T-helper 2 cell treated with Interferon-gamma antibody and Interleukin-4, amounts not matched to agents 100 ng/mL and 5 ng/mL, for 36 hours (primary cell): ENCODE measurements around the gene RHAG. TPM values are rescaled to one million over a fixed set of nuclear protein-coding genes. Genes with fewer than 3 reads are reported as not detected.
"Not testable (repeated sequence)": the region's sequence is repeated elsewhere in the genome, so short reads cannot be mapped to it uniquely, and the experiment has no call there.

ENCODE experiments used
- intact Hi-C: fragments of 100-400 bp; cut with micrococcal nuclease; formaldehyde crosslinking; loops from one replicate; pipeline ENCODE4 v1.15.1; 2023
- total RNA-seq: library from RNA; stranded (reverse); gene quantifications from 2 replicates; pipeline ENCODE4 v1.2.3, GENCODE V29; 2022

Gene RHAG
- total RNA-seq, 1 donor from 2014 or later, result not detected

- intact Hi-C loops, result no loop called here
Observed at GRCh38 chr6:49635978-49636712, 494 bp downstream of the RHAG start.

- intact Hi-C loops, result no loop called here
Observed at GRCh38 chr6:49635480-49635879, 1.2 kb downstream of the RHAG start.

- intact Hi-C loops, result no loop called here
Observed at GRCh38 chr6:49634836-49635218, 1.8 kb downstream of the RHAG start.

GRCh38 chr6:49634092-49634835 lies 2.4 kb downstream of the RHAG start:
- intact Hi-C loops, result no loop called here

- intact Hi-C loops, result no loop called here
Observed at GRCh38 chr6:49633541-49633940, 3.1 kb downstream of the RHAG start.

- intact Hi-C loops, result no loop called here
Observed at GRCh38 chr6:49632727-49633126, 3.9 kb downstream of the RHAG start.

GRCh38 chr6:49629485-49630088 lies 7.1 kb downstream of the RHAG start:
- intact Hi-C loops, result not testable (repeated sequence)

- intact Hi-C loops, result no loop called here
Observed at GRCh38 chr6:49626811-49627210, 9.8 kb downstream of the RHAG start.

GRCh38 chr6:49618257-49618656 lies 18.4 kb downstream of the RHAG start:
- intact Hi-C loops, result no loop called here

GRCh38 chr6:49614144-49614543 lies 22.5 kb downstream of the RHAG start:
- intact Hi-C loops, result not testable (repeated sequence)

- intact Hi-C loops, result loop anchor here (5.0 kb wide), 1 partner anchor 1822 kb away; no protein-coding TSS in a partner anchor
Observed at GRCh38 chr6:49609285-49609684, 27.4 kb downstream of the RHAG start.

GRCh38 chr6:49608275-49608674 lies 28.4 kb downstream of the RHAG start:
- intact Hi-C loops, result loop anchor here (5.0 kb wide), 1 partner anchor 1821 kb away; no protein-coding TSS in a partner anchor

GRCh38 chr6:49607391-49607982 lies 29.2 kb downstream of the RHAG start:
- intact Hi-C loops, result loop anchor here (1.0 to 5.0 kb wide), 2 partner anchors 75 to 1820 kb away; no protein-coding TSS in a partner anchor

- intact Hi-C loops, result loop anchor here (1.0 to 5.0 kb wide), 2 partner anchors 75 to 1820 kb away; no protein-coding TSS in a partner anchor
Observed at GRCh38 chr6:49606721-49607390, 29.8 kb downstream of the RHAG start.

GRCh38 chr6:49604080-49604479 lies 32.6 kb downstream of the RHAG start:
- intact Hi-C loops, result not testable (repeated sequence)

- intact Hi-C loops, result not testable (repeated sequence)
Observed at GRCh38 chr6:49587262-49587661, 49.4 kb downstream of the RHAG start.

GRCh38 chr6:49582529-49582928 lies 54.1 kb downstream of the RHAG start:
- intact Hi-C loops, result no loop called here

GRCh38 chr6:49579649-49580048 lies 57.0 kb downstream of the RHAG start:
- intact Hi-C loops, result no loop called here

GRCh38 chr6:49576618-49577017 lies 60.0 kb downstream of the RHAG start:
- intact Hi-C loops, result no loop called here

- intact Hi-C loops, result no loop called here
Observed at GRCh38 chr6:49570474-49571079, 66.1 kb downstream of the RHAG start.

- intact Hi-C loops, result no loop called here
Observed at GRCh38 chr6:49565855-49566254, 70.8 kb downstream of the RHAG start.
